ENCODE measurements around the gene GORASP2. TPM values are rescaled to one million over a fixed set of nuclear protein-coding genes. Genes with fewer than 3 reads are reported as not detected.

Gene GORASP2
- total and polyA plus RNA-seq, 10 donors = 17.3 to 57.5 (median 50.6) TPM

DNA sequence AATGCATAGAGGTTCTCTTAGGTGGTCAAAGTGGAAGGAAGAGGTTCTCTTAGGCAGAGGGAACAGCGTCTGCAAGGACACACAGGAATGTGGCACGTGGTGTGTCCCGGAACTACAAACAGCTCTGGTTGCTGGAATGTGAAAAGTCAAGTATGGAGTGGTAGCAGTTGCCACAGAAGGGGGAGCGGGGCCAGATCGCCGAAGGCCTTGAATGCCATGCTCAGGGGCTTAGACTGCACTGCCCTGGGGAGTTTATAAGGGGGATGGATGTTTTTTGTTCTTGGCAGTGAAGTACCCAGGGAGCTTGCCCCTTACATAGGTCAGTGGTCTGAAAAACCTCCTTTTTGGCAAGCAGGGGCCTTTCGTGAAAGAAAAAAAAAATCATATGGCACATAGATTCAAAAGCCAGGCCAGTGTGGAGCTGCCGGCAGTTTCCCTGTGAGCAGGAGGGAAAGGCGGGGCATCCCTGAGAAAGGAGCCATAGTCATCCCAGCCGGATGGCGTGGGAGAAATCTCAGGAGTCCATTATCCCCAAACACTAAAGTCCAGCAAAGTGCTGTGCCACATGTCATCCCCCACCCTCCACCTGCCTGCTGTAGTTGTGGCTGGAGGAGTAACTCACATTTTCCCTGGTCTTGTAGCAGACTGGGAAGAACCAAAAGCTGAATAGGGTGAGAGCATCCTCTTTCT is 45.4 kb downstream of the GORASP2 start:
- H3K4me3 ChIP-seq = peak overlapping the region in 6 of 8 donors; percentile 57 to 77 (median 60)

DNA sequence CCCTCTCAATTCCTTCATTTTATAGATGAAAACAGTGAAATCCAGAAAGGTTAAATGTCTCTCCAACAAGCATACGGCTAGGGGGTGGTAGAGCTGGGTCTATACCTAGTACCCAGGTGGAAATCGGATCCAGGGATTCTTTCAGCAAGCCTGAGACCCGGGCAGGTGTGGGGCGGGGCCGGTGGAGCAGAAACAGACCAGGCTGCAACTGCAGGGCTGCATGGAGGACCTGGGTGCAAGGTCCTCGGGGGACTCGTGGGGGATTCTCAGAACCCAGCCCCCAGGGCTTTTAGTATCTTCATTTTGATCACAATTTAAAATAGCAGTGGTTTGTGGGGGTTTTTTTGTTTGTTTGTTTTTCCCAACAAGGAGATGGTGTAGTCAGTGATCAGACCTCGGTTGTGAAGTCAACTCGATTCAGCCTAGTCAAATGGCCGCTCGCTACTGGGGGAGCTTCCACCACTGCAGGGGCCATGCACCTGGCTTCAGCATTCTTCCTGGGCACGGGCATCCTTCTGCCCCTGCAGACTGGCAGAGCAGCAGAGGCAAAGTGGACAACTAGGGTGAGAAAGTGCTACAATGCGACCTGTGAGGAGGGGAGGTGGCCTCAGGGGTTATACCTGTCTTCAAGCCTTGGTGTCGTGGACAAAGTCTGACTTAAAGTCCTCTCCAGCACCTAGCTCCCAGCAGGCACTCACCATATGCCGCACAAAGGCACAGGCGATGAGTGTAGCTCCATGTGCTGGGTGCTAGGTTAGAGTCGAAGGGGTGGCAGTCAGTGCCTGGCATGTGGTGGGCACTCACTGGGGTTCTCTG is 46.3 kb downstream of the GORASP2 start:
- TF ChIP-seq POLR2AphosphoS5 (IDR thresholded peaks at IDR 0.05) = no peak
- Histone ChIP-seq H3K9me3 (no peaks in the 10 kb centered on the region), H3K36me3 (no peaks in the 10 kb centered on the region), H3K27me3 (replicated peaks in 1 of 7) (no peaks in the 10 kb centered on the region), H3K4me1 (peaks cover 0 to 21% (median 14%) of the 10 kb centered on the region in 6 donors), H3K27ac (no peak overlapping the region), H3K4me3 (no peak overlapping the region)
- 84 to 90% (median 87%) methylated on average over 16 to 17 of the region's 17 CpGs for WGBS, 5 donors
- intact Hi-C loops (cut with DNase I; ENCODE audit: low total_unique reads) = loop anchor here (10.0 kb wide), 2 partner anchors 179 to 1129 kb away; partner anchors contain the start of gene DLX2
- DNase-seq = no peak

More for the DNA sequence above, 45.4 kb downstream of the GORASP2 start:
- no peaks in the 10 kb centered on the region for H3K27me3 ChIP-seq (replicated peaks in 1 of 7)
- TF ChIP-seq POLR2AphosphoS5 (IDR thresholded peaks at IDR 0.05) = no peak
- TF ChIP-seq CTCF (IDR thresholded peaks at IDR 0.05 in 8 of 11, conservative IDR thresholded peaks at IDR 0.05 in 3 of 11) = no peak
- no peak for TF ChIP-seq POLR2A (IDR thresholded peaks at IDR 0.05)
- no peaks in the 10 kb centered on the region for H3K9me3 ChIP-seq
- peaks cover 0 to 28% (median 14%) of the 10 kb centered on the region in 6 donors for H3K4me1 ChIP-seq
- WGBS, 5 donors = 76 to 89% (median 85%) methylated on average over 11 of the region's 11 CpGs
- intact Hi-C loops (cut with DNase I; ENCODE audit: low total_unique reads) = loop anchor here (10.0 kb wide), 2 partner anchors 180 to 1130 kb away; partner anchors contain the start of gene DLX2
- H3K36me3 ChIP-seq = no peaks in the 10 kb centered on the region
- H3K27ac ChIP-seq = peak overlapping the region in 1 of 8 donors; percentile 84
- no peak for DNase-seq

DNA sequence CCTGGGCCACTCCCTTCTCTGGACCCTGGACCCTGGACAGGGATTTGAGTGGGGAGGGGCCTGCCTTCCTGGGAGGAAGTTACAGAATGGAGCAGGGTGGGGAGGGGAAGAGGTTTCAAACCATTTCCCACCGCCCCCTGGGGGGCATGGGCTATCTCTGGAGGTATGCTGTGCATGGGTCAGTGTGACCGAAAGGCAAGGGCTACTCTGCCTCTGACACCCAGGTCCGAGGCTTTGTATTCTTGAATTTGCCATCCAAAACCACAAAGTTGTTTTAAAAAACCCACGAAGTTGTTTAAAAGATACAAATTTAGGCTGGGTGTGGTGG is 46.9 kb downstream of the GORASP2 start:
- Histone ChIP-seq H3K36me3 (no peaks in the 10 kb centered on the region), H3K4me3 (no peak overlapping the region), H3K9me3 (no peaks in the 10 kb centered on the region), H3K4me1 (peaks cover 0 to 17% (median 14%) of the 10 kb centered on the region in 6 donors), H3K27ac (no peak overlapping the region), H3K27me3 (replicated peaks in 1 of 7) (no peaks in the 10 kb centered on the region)
- DNase-seq = no peak
- TF ChIP-seq POLR2AphosphoS5 (IDR thresholded peaks at IDR 0.05) (no peak), POLR2A (IDR thresholded peaks at IDR 0.05) (no peak), CTCF (IDR thresholded peaks at IDR 0.05 in 8 of 11, conservative IDR thresholded peaks at IDR 0.05 in 3 of 11) (no peak)
- intact Hi-C loops (cut with DNase I; ENCODE audit: low total_unique reads) = loop anchor here (10.0 kb wide), 2 partner anchors 179 to 1129 kb away; partner anchors contain the start of gene DLX2
- WGBS, 5 donors = 68 to 85% (median 75%) methylated on average over 4 of the region's 4 CpGs

DNA sequence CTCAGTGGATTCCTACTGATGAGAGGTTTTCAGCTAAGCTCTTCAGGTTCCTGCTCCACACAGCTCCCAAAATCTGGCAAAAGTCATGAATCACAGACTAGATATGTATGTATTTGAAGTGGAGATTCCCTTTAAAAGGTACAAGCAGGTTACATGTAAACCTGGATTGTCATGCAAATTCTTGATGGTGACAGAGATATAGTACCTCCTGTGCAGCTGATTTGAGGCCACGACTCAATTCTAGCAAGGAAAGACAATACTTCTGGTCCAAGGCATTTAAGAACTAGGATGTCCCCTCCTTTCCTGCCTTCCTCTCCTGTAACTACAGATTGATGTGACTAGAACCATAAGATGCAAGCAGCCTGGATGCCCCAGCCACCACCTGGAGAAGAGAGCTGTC is 55.0 kb downstream of the GORASP2 start:
- H3K27me3 ChIP-seq (replicated peaks in 1 of 7) = no peaks in the 10 kb centered on the region
- no peak overlapping the region for H3K4me3 ChIP-seq
- DNase-seq = no peak
- intact Hi-C loops (cut with DNase I; ENCODE audit: low total_unique reads) = no loop called here
- H3K9me3 ChIP-seq = no peaks in the 10 kb centered on the region
- 30 to 50% (median 39%) methylated on average over 1 of the region's 1 CpG for WGBS, 5 donors
- no peak for TF ChIP-seq POLR2AphosphoS5 (IDR thresholded peaks at IDR 0.05)
- no peak for TF ChIP-seq POLR2A (IDR thresholded peaks at IDR 0.05)
- TF ChIP-seq CTCF (IDR thresholded peaks at IDR 0.05 in 8 of 11, conservative IDR thresholded peaks at IDR 0.05 in 3 of 11) = no peak
- no peak overlapping the region for H3K27ac ChIP-seq
- H3K36me3 ChIP-seq = peaks cover 0 to 18% (median 0%) of the 10 kb centered on the region in 6 donors
- H3K4me1 ChIP-seq = no peaks in the 10 kb centered on the region
